Ascending aorta (tissue), 2 donors: ENCODE measurements around the gene FBXO46. TPM values are rescaled to one million over a fixed set of nuclear protein-coding genes. Genes with fewer than 3 reads are reported as not detected.

Experiments
- DNase-seq, 2 donors: peaks; one replicate each; pipeline ENCODE4 v3.0.0-alpha.2; 2019; ENCODE audit warnings: low spot score in 2 of 2
- H3K27ac ChIP-seq, 2 donors: fragments of 200-600 bp; sonication (generic); one replicate each; pipeline ENCODE4 v1.5.1; 2016 to 2017; ENCODE audit warnings: mild to moderate bottlenecking in 1 of 2
- H3K27me3 ChIP-seq: fragments of 200-600 bp; sonication (generic); one replicate; pipeline ENCODE4 v1.5.1; 2017
- H3K36me3 ChIP-seq, 2 donors: fragments of 200-600 bp; sonication (generic); one replicate each; pipeline ENCODE4 v1.5.1; 2016
- H3K4me1 ChIP-seq, 2 donors: fragments of 200-600 bp; sonication (generic); one replicate each; pipeline ENCODE4 v1.5.1; 2016 to 2017; ENCODE audit warnings: mild to moderate bottlenecking in 1 of 2
- H3K4me3 ChIP-seq, 2 donors: fragments of 200-600 bp; sonication (generic); one replicate each; pipeline ENCODE4 v1.5.1; 2016 to 2017; ENCODE audit warnings: mild to moderate bottlenecking in 1 of 2
- H3K9me3 ChIP-seq, 2 donors: fragments of 200-600 bp; sonication (generic); one replicate each; pipeline ENCODE4 v1.5.1; 2016
- CTCF ChIP-seq, 3 experiments: fragments of 200-600 bp in 2 of 3; fragments of 450-650 bp in 1 of 3; sonication (generic) in 2 of 3; IDR thresholded peaks; one replicate each; pipeline ENCODE4 v1.5.1; 2016 to 2019; ENCODE audit warnings: antibody characterized with exemption in 3 of 3, mild to moderate bottlenecking in 1 of 3, moderate library complexity in 1 of 3
- intact Hi-C: fragments of 100-400 bp; cut with DNase I; formaldehyde crosslinking; loops from one replicate; pipeline ENCODE4 v1.15.1; 2023
- total RNA-seq: library from RNA; depleted of rRNA; stranded (reverse); fragments of >200 nt; gene quantifications from one replicate; pipeline ENCODE4 v1.1.0, GENCODE V29; 2016

The FBXO46 gene
- total RNA-seq, 1 donor from 2014 or later: 27.5 TPM

- peak overlapping the region; percentile 67 to 68 for H3K27ac ChIP-seq
- intact Hi-C loops: loop anchor here (5.0 kb wide), 1 partner anchor 75 kb away; no protein-coding TSS in a partner anchor
Measured at GRCh38 chr19:45682117-45682516, 48.6 kb downstream of the FBXO46 start.

GRCh38 chr19:45681391-45682015 is 49.2 kb downstream of the FBXO46 start:
- H3K4me3 ChIP-seq: peak overlapping the region; percentile 43 to 57

More at GRCh38 chr19:45682117-45682516, 48.6 kb downstream of the FBXO46 start:
- DNase-seq: no peak
- peaks cover 13 to 24% of the 10 kb centered on the region in 2 donors for H3K36me3 ChIP-seq
- no peak for TF ChIP-seq CTCF (IDR thresholded peaks at IDR 0.05)
- H3K27me3 ChIP-seq: peaks cover 11% of the 10 kb centered on the region
- peaks cover 0 to under 1% of the 10 kb centered on the region in 2 donors for H3K4me1 ChIP-seq
- H3K9me3 ChIP-seq: no peaks in the 10 kb centered on the region
- no peak overlapping the region for H3K4me3 ChIP-seq

GRCh38 chr19:45677351-45678230 is 53.1 kb downstream of the FBXO46 start:
- no peak for TF ChIP-seq CTCF (IDR thresholded peaks at IDR 0.05)
- intact Hi-C loops: no loop called here
- Histone ChIP-seq H3K4me1 (peaks cover 0 to 3% of the 10 kb centered on the region in 2 donors), H3K4me3 (peak overlapping the region; percentile 23 to 51), H3K9me3 (no peaks in the 10 kb centered on the region), H3K36me3 (no peaks in the 10 kb centered on the region), H3K27me3 (peaks cover 22% of the 10 kb centered on the region), H3K27ac (no peak overlapping the region)
- peak in 1 of 2 donors; percentile 76 for DNase-seq

More at GRCh38 chr19:45681391-45682015, 49.2 kb downstream of the FBXO46 start:
- DNase-seq: peak; percentile 74 to 94
- peak; percentile 97 to 98 (median 98) for TF ChIP-seq CTCF (IDR thresholded peaks at IDR 0.05)
- Histone ChIP-seq H3K27me3 (peaks cover 17% of the 10 kb centered on the region), H3K27ac (peak overlapping the region; percentile 67 to 68), H3K4me1 (peaks cover 0 to 3% of the 10 kb centered on the region in 2 donors), H3K36me3 (peaks cover 10 to 17% of the 10 kb centered on the region in 2 donors), H3K9me3 (no peaks in the 10 kb centered on the region)
- intact Hi-C loops: loop anchor here (5.0 kb wide), 1 partner anchor 74 kb away; no protein-coding TSS in a partner anchor

GRCh38 chr19:45676851-45677263 is 53.8 kb downstream of the FBXO46 start:
- Histone ChIP-seq H3K27ac (no peak overlapping the region), H3K4me3 (peak overlapping the region; percentile 23 to 51), H3K27me3 (peaks cover 22% of the 10 kb centered on the region), H3K4me1 (peaks cover 0 to 3% of the 10 kb centered on the region in 2 donors), H3K36me3 (no peaks in the 10 kb centered on the region), H3K9me3 (no peaks in the 10 kb centered on the region)
- TF ChIP-seq CTCF (IDR thresholded peaks at IDR 0.05): no peak
- no peak for DNase-seq
- intact Hi-C loops: no loop called here

GRCh38 chr19:45674946-45675345 is 55.8 kb downstream of the FBXO46 start:
- intact Hi-C loops: no loop called here

More at GRCh38 chr19:45674946-45675345, 55.8 kb downstream of the FBXO46 start:
- no peak for TF ChIP-seq CTCF (IDR thresholded peaks at IDR 0.05)
- no peak for DNase-seq
- peaks cover 0 to 3% of the 10 kb centered on the region in 2 donors for H3K4me1 ChIP-seq
- H3K4me3 ChIP-seq: no peak overlapping the region
- no peak overlapping the region for H3K27ac ChIP-seq
- no peaks in the 10 kb centered on the region for H3K9me3 ChIP-seq
- H3K36me3 ChIP-seq: no peaks in the 10 kb centered on the region
- peaks cover 35% of the 10 kb centered on the region for H3K27me3 ChIP-seq
